HG03135 (cell line): ENCODE measurements around the gene NCAM1.

Experiments
- ATAC-seq: cut with Tn5 transposase; IDR thresholded peaks from one replicate; pipeline ENCODE4 v1.9.1; 2021; ENCODE audit warnings: mild to moderate bottlenecking, moderate library complexity; ENCODE audit not compliant: unreplicated experiment

The NCAM1 gene

GRCh38 chr11:112967082-112967481 is 5.9 kb downstream of the NCAM1 start:
- no peak for ATAC-seq

DNA sequence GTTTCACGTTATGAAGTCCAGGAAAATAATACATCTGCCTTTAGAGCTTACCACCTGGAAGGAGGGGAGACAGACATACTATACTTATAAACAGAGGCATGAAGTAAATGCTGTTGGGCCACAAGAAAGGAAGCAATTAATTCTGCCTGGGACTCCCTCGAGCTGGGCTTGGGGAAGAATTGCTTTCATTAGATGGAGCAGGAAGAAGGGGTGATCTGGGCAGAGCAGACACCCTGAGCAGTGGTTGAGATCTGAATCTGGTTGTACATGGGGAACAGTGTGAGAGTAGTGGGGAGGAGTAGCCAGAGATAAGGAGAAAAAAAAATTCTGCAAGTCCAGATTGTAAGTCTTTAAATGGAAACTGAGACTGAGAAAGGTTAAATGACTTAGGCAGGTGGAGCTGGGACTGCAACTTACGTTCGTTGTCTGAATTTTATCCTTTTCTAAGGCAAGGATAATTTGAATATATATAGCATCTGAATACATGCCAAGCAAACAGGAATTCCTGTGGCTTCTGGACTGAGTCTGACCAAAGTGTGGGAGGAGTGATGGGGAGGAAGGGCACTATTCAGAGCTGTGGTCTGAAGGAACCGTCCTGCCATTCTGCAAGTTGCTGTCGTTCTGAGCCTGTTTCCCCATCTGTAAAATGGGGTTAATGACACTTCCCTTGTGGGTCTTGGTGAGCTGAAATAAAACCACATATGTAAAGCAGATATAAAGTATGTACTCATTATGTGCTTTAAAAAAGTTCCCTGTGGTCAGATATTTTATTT is 7.9 kb downstream of the NCAM1 start:
- no peak for ATAC-seq

GRCh38 chr11:112971195-112971594 is 10.0 kb downstream of the NCAM1 start:
- no peak for ATAC-seq

- no peak for ATAC-seq
These were observed 10.6 kb downstream of the NCAM1 start for GRCh38 chr11:112971827-112972226.

- no peak for ATAC-seq
These were observed 11.4 kb downstream of the NCAM1 start for GRCh38 chr11:112972399-112973145.

DNA sequence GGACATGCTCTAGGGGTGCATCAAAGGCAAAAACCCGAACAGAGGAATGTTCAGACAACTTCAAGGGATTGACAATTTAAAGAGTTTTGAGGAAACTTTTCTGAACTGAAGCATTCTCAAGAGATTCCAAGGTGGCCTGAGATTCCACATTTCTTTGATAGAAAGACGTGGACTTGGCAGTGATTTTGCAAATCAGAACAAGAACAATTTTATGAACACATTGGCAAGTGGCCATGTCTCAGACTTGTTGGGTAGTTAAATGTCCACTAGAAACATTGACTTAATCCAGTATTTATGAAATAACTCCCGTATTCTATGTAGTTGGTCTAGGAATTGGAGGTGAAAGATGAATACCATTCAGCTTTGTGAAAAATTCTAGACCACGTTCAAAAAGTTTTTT is 13.8 kb downstream of the NCAM1 start:
- no peak for ATAC-seq

- ATAC-seq: no peak
These were observed 14.3 kb downstream of the NCAM1 start for GRCh38 chr11:112975493-112975892.

- no peak for ATAC-seq
These were observed 16.5 kb downstream of the NCAM1 start for GRCh38 chr11:112977755-112978154.

DNA sequence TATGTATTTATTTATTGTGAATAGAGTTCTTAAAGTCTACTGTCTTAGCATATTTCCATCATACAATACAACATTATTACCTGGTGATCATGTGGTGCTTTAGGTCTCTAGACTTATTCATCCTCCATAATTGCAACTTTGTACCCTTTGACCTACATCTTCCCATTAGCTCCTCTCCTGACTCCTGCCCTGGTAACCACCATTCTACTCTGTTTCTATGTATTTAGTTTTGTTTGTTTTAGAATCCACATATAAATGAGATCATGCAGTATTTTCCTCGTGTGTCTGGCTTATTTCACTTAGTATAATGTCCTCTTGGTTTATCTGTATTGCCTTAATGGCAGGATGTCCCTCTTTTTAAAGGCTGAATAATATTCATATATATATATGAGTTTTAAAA is 22.7 kb downstream of the NCAM1 start:
- no peak for ATAC-seq

DNA sequence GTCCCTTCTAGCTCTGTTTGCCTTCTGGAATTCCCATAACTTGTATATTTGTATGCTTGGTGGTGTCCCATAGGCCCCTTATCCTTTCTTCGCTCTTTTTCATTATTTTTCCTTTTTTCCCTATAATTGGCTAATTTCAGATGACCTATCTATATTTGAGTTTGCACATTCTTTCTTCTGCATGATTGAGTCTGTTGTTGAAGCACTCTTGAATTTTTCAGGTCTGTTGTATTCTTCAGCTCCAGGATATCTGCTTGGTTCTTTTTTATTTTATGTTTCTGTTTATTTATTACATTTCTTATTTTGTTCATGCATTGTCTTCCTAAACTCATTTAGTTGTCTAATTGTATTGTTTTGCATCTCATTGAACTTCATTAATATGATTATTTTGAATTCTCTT is 28.0 kb downstream of the NCAM1 start:
- no peak for ATAC-seq

- no peak for ATAC-seq
These were observed 32.6 kb downstream of the NCAM1 start for GRCh38 chr11:112993808-112994207.

- no peak for ATAC-seq
These were observed 34.3 kb downstream of the NCAM1 start for GRCh38 chr11:112995423-112996090.

DNA sequence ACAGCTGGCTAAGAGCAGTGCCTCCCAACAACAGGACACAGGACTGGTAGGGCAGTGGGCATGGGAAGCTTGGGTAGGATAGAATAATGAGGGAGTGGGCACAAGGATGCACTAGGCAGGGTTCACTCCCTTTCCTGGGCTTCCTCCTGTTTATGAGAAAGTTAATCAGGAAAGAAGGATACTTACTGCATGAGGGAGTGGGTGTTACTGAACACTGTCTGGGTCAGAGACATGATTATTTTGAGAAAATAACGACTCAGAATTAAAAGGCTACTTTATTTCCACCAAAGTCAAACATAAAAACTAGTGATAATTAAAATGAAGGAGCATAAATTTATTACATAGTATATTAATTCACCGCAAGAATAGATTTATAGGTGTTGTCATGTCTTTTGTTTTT is 35.8 kb downstream of the NCAM1 start:
- ATAC-seq: no peak

- no peak for ATAC-seq
These were observed 36.7 kb downstream of the NCAM1 start for GRCh38 chr11:112997857-112998466.

DNA sequence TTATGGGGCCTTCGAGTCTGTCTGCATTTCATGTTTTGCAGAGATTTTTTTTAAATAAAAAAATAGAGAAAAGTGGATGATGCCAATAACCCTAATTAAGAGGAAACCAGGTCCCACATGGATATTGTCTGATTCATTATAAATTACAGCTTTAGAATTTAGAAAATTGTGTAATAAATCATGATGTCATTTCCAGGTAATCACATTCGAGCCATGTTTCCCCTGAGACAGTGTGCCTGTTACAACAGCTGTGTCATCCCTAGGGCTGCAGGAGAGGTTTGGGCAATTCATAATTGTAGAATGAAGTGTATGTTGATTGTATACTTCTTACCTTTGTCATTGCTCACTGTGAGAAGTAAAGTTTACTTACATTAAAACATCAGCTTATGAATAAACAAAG is 38.3 kb downstream of the NCAM1 start:
- no peak for ATAC-seq

GRCh38 chr11:113001709-113002108 is 40.5 kb downstream of the NCAM1 start:
- no peak for ATAC-seq

DNA sequence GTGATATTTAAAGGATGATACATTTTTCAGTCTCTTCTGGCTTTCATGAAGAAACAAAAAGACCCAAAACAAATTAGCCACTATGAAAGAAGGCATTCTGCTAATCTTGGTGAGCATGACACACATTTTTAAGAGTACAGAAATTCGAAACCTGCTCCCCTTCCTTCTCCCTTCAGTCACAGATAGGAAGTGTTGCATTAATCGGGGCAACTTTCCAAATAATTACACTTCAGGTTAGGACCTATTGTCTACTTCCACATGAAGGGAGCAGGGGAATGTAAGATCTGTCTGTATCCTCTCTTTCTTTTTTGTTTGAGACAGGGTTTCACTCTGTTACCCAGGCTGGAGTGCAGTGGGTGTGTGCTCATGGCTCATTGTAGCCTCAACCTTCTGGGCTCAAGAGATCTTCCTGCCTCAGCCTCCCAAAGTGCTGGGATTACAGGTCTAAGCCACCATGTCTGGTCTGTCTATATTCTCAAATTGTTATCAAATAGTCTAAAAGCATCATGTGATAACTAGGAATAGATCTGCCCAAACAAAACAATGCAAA is 45.8 kb downstream of the NCAM1 start:
- ATAC-seq: no peak

GRCh38 chr11:113014262-113015097 is 53.3 kb downstream of the NCAM1 start:
- no peak for ATAC-seq

DNA sequence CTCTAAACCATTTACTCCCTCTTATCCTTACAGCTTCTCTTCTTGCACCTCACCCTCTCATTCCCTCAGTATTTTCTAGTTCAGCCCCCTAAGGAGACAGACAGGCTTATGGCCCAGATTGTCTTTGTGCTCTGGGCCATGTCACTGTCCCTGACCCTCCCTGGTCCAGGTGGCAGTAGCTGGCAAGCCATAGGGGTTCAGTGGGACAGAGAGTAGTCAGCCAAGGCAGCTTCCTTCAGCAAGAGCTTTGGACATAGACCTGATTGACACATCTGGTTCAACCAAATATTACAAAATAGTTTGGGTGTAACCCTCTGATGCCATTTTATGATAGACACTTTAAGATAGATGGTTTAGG is 53.9 kb downstream of the NCAM1 start:
- ATAC-seq: no peak

- ATAC-seq: no peak
These were observed 55.7 kb downstream of the NCAM1 start for GRCh38 chr11:113016905-113017304.
